Liver (tissue), 9 donors: ENCODE results near the gene SIN3B. TPM values are rescaled to one million over a fixed set of nuclear protein-coding genes. Genes with fewer than 3 reads are reported as not detected.

Source experiments
- DNase-seq: peaks from one replicate; pipeline ENCODE4 v3.0.0-alpha.2; 2017; ENCODE audit warnings: low spot score
- H3K27ac ChIP-seq, 2 donors: one replicate each; pipeline ENCODE4 v1.7.0; 2013; ENCODE audit warnings: inconsistent platforms in 2 of 2, low read length in 2 of 2, control low read depth in 1 of 2, low read depth in 1 of 2, mild to moderate bottlenecking in 1 of 2
- H3K27me3 ChIP-seq, 4 donors: one replicate each; pipeline versions ENCODE4 v1.6.1 to v1.7.0; 2013; ENCODE audit warnings: low read length in 3 of 4, inconsistent platforms in 1 of 4, mild to moderate bottlenecking in 1 of 4, moderate library complexity in 1 of 4; ENCODE audit not compliant: control insufficient read depth in 4 of 4, insufficient read depth in 4 of 4
- H3K36me3 ChIP-seq, 4 donors: one replicate each; pipeline versions ENCODE4 v1.6.1 to v1.7.0; 2013; ENCODE audit warnings: low read length in 3 of 4, mild to moderate bottlenecking in 3 of 4, low read depth in 1 of 4, moderate library complexity in 1 of 4; ENCODE audit not compliant: control insufficient read depth in 4 of 4, insufficient read depth in 3 of 4
- H3K4me1 ChIP-seq, 4 donors: one replicate each; pipeline versions ENCODE4 v1.6.1 to v1.7.0; 2013; ENCODE audit warnings: low read length in 3 of 4, mild to moderate bottlenecking in 3 of 4, moderate library complexity in 1 of 4; ENCODE audit not compliant: control insufficient read depth in 4 of 4, insufficient read depth in 4 of 4
- H3K4me3 ChIP-seq, 3 donors: one replicate each; pipeline versions ENCODE4 v1.6.1 to v1.7.0; 2013; ENCODE audit warnings: low read length in 3 of 3, control low read depth in 1 of 3, low read depth in 1 of 3, mild to moderate bottlenecking in 1 of 3
- H3K9ac ChIP-seq, 2 donors: one replicate each; pipeline ENCODE4 v1.7.0; 2013; ENCODE audit warnings: low read length in 2 of 2, mild to moderate bottlenecking in 2 of 2, moderate library complexity in 2 of 2, control low read depth in 1 of 2, low read depth in 1 of 2
- H3K9me3 ChIP-seq, 4 donors: one replicate each; pipeline versions ENCODE4 v1.6.1 to v1.7.0; 2013; ENCODE audit warnings: low read length in 3 of 4; ENCODE audit not compliant: control insufficient read depth in 4 of 4
- ATF3 ChIP-seq: IDR thresholded peaks from 2 replicates; pipeline ENCODE4 v1.6.1; 2016; ENCODE audit warnings: antibody characterized with exemption
- CTCF ChIP-seq: fragments of 150-350 bp; IDR thresholded peaks from 2 replicates; pipeline ENCODE4 v1.5.1; 2017; ENCODE audit warnings: improper control_type of control experiment, low read depth, low read length; ENCODE audit not compliant: missing input control
- EGR1 ChIP-seq, 2 donors: IDR thresholded peaks; 2 replicates each; pipeline ENCODE4 v1.6.1; 2016 to 2018; ENCODE audit warnings: antibody characterized with exemption in 2 of 2, low read depth in 2 of 2
- FOXA1 ChIP-seq: IDR thresholded peaks from 2 replicates; pipeline ENCODE4 v1.6.1; 2016; ENCODE audit warnings: antibody characterized with exemption
- FOXA2 ChIP-seq: IDR thresholded peaks from 2 replicates; pipeline ENCODE4 v1.6.1; 2016; ENCODE audit warnings: antibody characterized with exemption
- GABPA ChIP-seq, 2 donors: IDR thresholded peaks in 1 of 2; conservative IDR thresholded peaks in 1 of 2; 2 replicates each; pipeline ENCODE4 v1.6.1; 2016; ENCODE audit warnings: antibody characterized with exemption in 2 of 2, mild to moderate bottlenecking in 1 of 2, moderate library complexity in 1 of 2
- HNF4A ChIP-seq, 2 donors: conservative IDR thresholded peaks; 2 replicates each; pipeline ENCODE4 v1.6.1; 2016; ENCODE audit warnings: antibody characterized with exemption in 2 of 2, mild to moderate bottlenecking in 2 of 2
- HNF4G ChIP-seq: IDR thresholded peaks from 2 replicates; pipeline ENCODE4 v1.6.1; 2016; ENCODE audit warnings: antibody characterized with exemption
- JUND ChIP-seq, 2 donors: IDR thresholded peaks; 2 replicates each; pipeline ENCODE4 v1.6.1; 2016; ENCODE audit warnings: antibody characterized with exemption in 2 of 2
- MAX ChIP-seq: IDR thresholded peaks from 2 replicates; pipeline ENCODE4 v1.6.1; 2016; ENCODE audit warnings: antibody characterized with exemption
- RAD21 ChIP-seq, 2 donors: IDR thresholded peaks; 2 replicates each; pipeline ENCODE4 v1.6.1; 2016; ENCODE audit warnings: antibody characterized with exemption in 2 of 2, mild to moderate bottlenecking in 2 of 2
- RXRA ChIP-seq, 2 donors: IDR thresholded peaks; 2 replicates each; pipeline ENCODE4 v1.6.1; 2017 to 2018; ENCODE audit warnings: antibody characterized with exemption in 2 of 2, mild to moderate bottlenecking in 1 of 2
- YY1 ChIP-seq: IDR thresholded peaks from 2 replicates; pipeline ENCODE4 v1.6.1; 2016; ENCODE audit warnings: antibody characterized with exemption, mild to moderate bottlenecking
- ZBTB33 ChIP-seq: IDR thresholded peaks from 2 replicates; pipeline ENCODE4 v1.6.1; 2016; ENCODE audit warnings: antibody characterized with exemption
- WGBS: extraction: QIAGEN DNeasy Blood & Tissue Kit; methylation state at CpG from one replicate; pipeline ENCODE4 v1.1.7; 2013; 5-methylcytosine and 5-hydroxymethylcytosine counted together
- polyA plus RNA-seq, 2 donors: library from polyadenylated mRNA; stranded (reverse) in 1 of 2; unstranded in 1 of 2; fragments of 200-250 nt in 1 of 2; fragments of >200 nt in 1 of 2; fragmentation: Nextera tagmentation in 1 of 2; extraction: Ambion mirVana in 1 of 2; gene quantifications; one replicate each; pipeline versions ENCODE4 v1.2.1 to v1.2.3, GENCODE V29; 2013 to 2015
- total RNA-seq, 2 donors: library from RNA; depleted of rRNA; stranded (reverse); fragments of >200 nt; gene quantifications; one replicate each; pipeline ENCODE4 v1.2.3, GENCODE V29; 2014
- donor health status: healthy.
- donor health status: healthy.
- donor health status: healthy.
- donor health status: healthy.
- donor health status: healthy.

The SIN3B gene
- total and polyA plus RNA-seq, 4 donors: 6.1 to 17.1 (median 8.6) TPM

GRCh38 chr19:16914421-16914820, 85.2 kb downstream of the SIN3B start:
- DNase-seq: no peak

GRCh38 chr19:16915135-16915534, 85.9 kb downstream of the SIN3B start:
- H3K27me3 ChIP-seq: no peaks in the 10 kb centered on the region
- 64% methylated on average over 3 of the region's 3 CpGs for WGBS
- TF ChIP-seq FOXA1: no peak
- TF ChIP-seq HNF4G: no peak
- H3K9me3 ChIP-seq: peaks cover 13 to 35% (median 24%) of the 10 kb centered on the region in 4 donors
- no peak for DNase-seq
- H3K4me3 ChIP-seq: no peak overlapping the region
- H3K4me1 ChIP-seq: no peaks in the 10 kb centered on the region
- no peak overlapping the region for H3K27ac ChIP-seq
- H3K36me3 ChIP-seq: no peaks in the 10 kb centered on the region
- no peak overlapping the region for H3K9ac ChIP-seq

More at GRCh38 chr19:16914421-16914820, 85.2 kb downstream of the SIN3B start:
- H3K9ac ChIP-seq: no peak overlapping the region
- H3K36me3 ChIP-seq: no peaks in the 10 kb centered on the region
- H3K27me3 ChIP-seq: no peaks in the 10 kb centered on the region
- H3K9me3 ChIP-seq: peaks cover 13 to 31% (median 20%) of the 10 kb centered on the region in 4 donors
- H3K4me3 ChIP-seq: no peak overlapping the region
- H3K27ac ChIP-seq: no peak overlapping the region
- TF ChIP-seq HNF4A (conservative IDR thresholded peaks at IDR 0.05) (no peak), JUND (IDR thresholded peaks at IDR 0.05) (no peak)
- H3K4me1 ChIP-seq: no peaks in the 10 kb centered on the region
- WGBS: 90% methylated on average over 11 of the region's 11 CpGs

- H3K9me3 ChIP-seq: peaks cover 13 to 35% (median 24%) of the 10 kb centered on the region in 4 donors
- no peaks in the 10 kb centered on the region for H3K36me3 ChIP-seq
- H3K4me1 ChIP-seq: no peaks in the 10 kb centered on the region
- no peak for DNase-seq
- 85% methylated on average over 3 of the region's 3 CpGs for WGBS
- no peak for TF ChIP-seq ZBTB33
- TF ChIP-seq MAX: no peak
- TF ChIP-seq GABPA (IDR thresholded peaks at IDR 0.05 in 1 of 2, conservative IDR thresholded peaks at IDR 0.05 in 1 of 2): no peak
- no peak for TF ChIP-seq RXRA (IDR thresholded peaks at IDR 0.05)
- TF ChIP-seq EGR1 (IDR thresholded peaks at IDR 0.05; ENCODE audit: low read depth in 2 of 2): no peak
- no peak for TF ChIP-seq YY1
- no peaks in the 10 kb centered on the region for H3K27me3 ChIP-seq
- H3K27ac ChIP-seq: no peak overlapping the region
- no peak overlapping the region for H3K4me3 ChIP-seq
- H3K9ac ChIP-seq: no peak overlapping the region
These were observed 86.5 kb downstream of the SIN3B start for GRCh38 chr19:16915734-16916133.

- Histone ChIP-seq H3K9ac (no peak overlapping the region), H3K36me3 (no peaks in the 10 kb centered on the region), H3K27me3 (no peaks in the 10 kb centered on the region), H3K4me1 (no peaks in the 10 kb centered on the region), H3K9me3 (peaks cover 11 to 32% (median 22%) of the 10 kb centered on the region in 4 donors), H3K27ac (no peak overlapping the region), H3K4me3 (no peak overlapping the region)
- no peak for DNase-seq
- 92% methylated on average over 7 of the region's 7 CpGs for WGBS
- no peak for TF ChIP-seq GABPA (IDR thresholded peaks at IDR 0.05 in 1 of 2, conservative IDR thresholded peaks at IDR 0.05 in 1 of 2)
- no peak for TF ChIP-seq HNF4G
- TF ChIP-seq FOXA2: no peak
- no peak for TF ChIP-seq HNF4A (conservative IDR thresholded peaks at IDR 0.05)
- TF ChIP-seq MAX: no peak
- no peak for TF ChIP-seq RAD21 (IDR thresholded peaks at IDR 0.05)
- TF ChIP-seq ZBTB33: no peak
- no peak for TF ChIP-seq JUND (IDR thresholded peaks at IDR 0.05)
- TF ChIP-seq CTCF: no peak
- no peak for TF ChIP-seq ATF3
- TF ChIP-seq YY1: no peak
These were observed 88.2 kb downstream of the SIN3B start for GRCh38 chr19:16917401-16917800.
